Left lobe of liver (tissue), 2 donors: ENCODE measurements around the gene MRPS27. TPM values are rescaled to one million over a fixed set of nuclear protein-coding genes. Genes with fewer than 3 reads are reported as not detected.
A peak's percentile ranks its signal among the peaks of the same experiment; 100 is the strongest.
"Not testable (repeated sequence)": the region's sequence is repeated elsewhere in the genome, so short reads cannot be mapped to it uniquely, and the experiment has no call there.

ENCODE experiments used
- ATAC-seq: fragments of 200-7000 bp; cut with Tn5 transposase; one replicate; pipeline ENCODE4 v1.9.1; 2020; ENCODE audit warnings: mild to moderate bottlenecking, moderate library complexity
- DNase-seq: peaks from one replicate; pipeline ENCODE4 v3.0.0-alpha.2; 2020; ENCODE audit warnings: low spot score
- total RNA-seq: library from RNA; stranded (reverse); gene quantifications from one replicate; pipeline ENCODE4 v1.2.1, GENCODE V29; 2021
- donor health status: DM: no; HTN: no; CAD: no; lungs with moderate emphysema.
- donor health status: DM: no; HTN: yes; CAD: no.

MRPS27 gene
- total RNA-seq, 1 donor from 2014 or later: 23.9 TPM

DNA sequence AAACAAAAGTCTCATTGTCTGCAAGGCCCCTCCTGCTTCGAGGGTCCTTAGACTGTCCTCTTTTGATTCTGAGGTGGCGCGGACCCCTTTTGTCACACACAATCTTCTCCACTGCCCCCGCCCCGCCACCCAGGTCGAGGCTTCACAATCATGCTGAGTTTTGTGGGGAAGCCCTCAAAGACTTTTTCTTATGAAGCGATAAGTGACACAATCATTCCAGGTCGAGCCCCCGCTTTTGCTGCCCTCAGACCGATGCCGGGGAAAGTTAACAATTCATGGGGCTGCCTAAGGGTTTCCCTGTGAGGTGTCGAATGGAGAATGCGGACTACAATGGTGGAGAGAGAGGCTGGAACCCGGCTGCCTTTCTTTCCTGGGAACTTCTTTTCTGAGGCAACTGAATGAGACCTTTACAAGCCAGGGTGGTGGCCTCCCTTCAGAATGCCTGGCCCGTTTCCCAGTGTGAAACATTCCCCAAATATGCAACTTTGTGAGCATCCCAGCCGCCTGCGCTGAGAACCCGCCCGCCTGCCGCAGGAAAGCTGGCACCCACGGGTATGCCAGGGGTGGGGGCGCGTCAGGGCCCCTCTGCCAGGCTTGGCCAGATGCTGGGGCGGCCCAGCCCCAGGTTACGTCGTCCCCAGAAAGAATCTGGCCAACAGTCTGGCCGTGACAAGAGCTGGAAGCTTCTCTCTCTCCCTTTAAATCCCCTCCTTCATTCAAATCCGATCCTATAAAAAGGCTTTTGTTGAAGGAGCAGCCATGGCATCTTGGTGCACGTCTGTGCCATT lies 140.8 kb downstream of the MRPS27 start:
- no peak for DNase-seq
- ATAC-seq: no peak

DNA sequence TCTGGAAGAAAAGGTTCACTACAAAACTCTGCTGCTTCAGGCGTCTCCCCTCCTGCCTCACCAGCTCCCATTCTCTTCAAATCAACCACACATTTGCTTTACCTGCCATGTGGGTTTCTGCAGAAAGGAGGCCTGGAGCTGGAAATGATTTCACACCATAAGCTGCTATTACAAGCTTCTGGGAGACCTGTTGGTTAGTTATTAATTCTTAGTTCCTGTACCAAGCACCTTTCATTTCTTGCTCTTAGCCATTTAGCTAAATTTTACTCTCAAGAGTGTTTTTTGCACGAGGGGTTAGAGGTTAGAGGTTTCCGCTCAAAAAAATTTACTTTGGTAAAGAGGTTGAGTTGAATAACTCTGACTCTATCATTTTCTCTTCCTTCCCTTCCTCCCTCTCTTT lies 142.5 kb downstream of the MRPS27 start:
- DNase-seq (no peak), ATAC-seq (no peak)

DNA sequence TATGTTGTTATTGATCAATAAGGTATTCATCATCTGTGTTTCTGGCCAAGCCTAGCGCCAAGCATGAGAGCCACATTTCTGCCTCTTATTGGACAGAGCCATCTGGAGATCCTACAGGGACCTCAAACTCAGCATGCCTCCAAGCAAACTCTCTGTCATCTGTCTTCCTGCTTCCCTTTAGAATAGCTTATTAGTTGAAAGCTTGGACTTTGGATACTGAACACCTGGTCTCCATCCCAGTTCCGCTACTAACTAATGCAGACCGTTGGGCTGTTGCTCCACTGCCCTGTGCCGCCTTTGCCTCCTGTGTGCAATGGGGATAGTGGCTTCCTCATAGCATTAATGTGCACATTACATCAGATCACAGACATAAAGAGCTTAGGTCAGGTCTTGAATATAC lies 147.3 kb downstream of the MRPS27 start:
- DNase-seq (no peak), ATAC-seq (peak; percentile 61)

DNA sequence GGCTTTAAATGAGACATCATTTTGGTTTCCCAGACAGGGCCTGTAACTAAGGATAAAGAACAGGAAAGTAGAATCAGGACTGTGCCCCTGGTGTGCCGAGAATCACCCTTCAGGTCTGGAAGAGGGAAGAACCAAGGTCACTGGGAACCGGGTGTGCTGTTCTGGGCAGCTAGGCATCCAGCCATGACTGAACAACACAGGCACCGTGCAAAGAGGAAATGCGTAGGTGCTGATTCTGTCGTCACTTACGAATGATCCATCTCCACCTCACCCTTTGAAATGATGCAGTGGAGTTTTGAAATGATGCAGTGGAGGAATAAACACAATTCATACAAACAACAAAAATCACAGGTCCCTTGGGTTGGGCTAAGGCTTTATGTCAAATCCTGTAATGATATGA lies 148.4 kb downstream of the MRPS27 start:
- DNase-seq (no peak), ATAC-seq (no peak)

DNA sequence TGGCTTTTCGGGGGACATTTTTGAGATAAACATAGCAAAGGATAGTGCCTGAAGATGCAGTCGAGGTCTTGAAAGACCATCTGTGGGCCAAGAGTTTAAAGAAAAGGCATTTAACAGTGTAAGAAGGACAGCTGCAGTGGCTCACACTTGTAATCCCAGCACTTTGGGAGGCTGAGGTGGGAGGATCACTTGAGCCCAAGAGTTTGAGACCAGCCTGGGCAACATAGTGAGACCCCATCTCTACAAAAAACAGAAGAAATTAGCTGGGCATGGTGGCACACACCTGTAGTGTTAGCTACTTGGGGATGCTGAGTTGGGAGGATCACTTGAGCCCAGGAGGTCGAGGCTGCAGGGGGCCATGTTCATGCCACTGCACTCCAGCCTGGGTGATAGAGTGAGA lies 148.9 kb downstream of the MRPS27 start:
- not testable (repeated sequence) for DNase-seq, ATAC-seq

DNA sequence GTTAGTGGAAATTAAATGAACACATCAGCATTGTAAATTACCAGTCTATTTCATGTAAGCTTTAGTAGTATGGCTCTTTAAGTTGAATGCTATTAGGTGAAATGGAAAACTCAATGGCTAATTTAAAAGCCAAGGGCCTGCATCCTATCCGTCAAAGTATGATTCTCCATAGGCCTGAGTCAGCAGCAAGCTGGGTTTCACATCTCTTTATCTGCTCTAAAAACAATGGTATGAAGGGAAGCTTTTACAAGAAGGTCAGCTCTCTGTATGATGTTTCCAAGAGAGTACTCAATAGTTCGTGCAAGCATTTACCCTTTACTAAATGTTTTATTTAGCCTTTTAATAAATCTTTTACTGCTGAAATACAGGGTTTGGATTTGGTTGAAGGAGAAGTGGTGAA lies 149.9 kb downstream of the MRPS27 start:
- no peak for DNase-seq
- ATAC-seq: no peak

Other genes with a start within 250 kb of the MRPS27 start
- 3.4 TPM for gene MAP1B, start 212.8 kb downstream of the MRPS27 start, total RNA-seq
- 6.5 TPM for gene PTCD2, start 133 bp upstream of the MRPS27 start, total RNA-seq
- 1.7 TPM for gene ZNF366, start 187.2 kb upstream of the MRPS27 start, total RNA-seq